GM15510 (cell line): ENCODE data around the gene CARD14.

Experiments used
- POLR2A ChIP-seq: IDR thresholded peaks from 3 replicates; pipeline ENCODE4 v1.6.1; 2011; ENCODE audit warnings: borderline replicate concordance; ENCODE audit not compliant: insufficient read length; ENCODE audit errors: extremely low read depth

Gene CARD14

DNA sequence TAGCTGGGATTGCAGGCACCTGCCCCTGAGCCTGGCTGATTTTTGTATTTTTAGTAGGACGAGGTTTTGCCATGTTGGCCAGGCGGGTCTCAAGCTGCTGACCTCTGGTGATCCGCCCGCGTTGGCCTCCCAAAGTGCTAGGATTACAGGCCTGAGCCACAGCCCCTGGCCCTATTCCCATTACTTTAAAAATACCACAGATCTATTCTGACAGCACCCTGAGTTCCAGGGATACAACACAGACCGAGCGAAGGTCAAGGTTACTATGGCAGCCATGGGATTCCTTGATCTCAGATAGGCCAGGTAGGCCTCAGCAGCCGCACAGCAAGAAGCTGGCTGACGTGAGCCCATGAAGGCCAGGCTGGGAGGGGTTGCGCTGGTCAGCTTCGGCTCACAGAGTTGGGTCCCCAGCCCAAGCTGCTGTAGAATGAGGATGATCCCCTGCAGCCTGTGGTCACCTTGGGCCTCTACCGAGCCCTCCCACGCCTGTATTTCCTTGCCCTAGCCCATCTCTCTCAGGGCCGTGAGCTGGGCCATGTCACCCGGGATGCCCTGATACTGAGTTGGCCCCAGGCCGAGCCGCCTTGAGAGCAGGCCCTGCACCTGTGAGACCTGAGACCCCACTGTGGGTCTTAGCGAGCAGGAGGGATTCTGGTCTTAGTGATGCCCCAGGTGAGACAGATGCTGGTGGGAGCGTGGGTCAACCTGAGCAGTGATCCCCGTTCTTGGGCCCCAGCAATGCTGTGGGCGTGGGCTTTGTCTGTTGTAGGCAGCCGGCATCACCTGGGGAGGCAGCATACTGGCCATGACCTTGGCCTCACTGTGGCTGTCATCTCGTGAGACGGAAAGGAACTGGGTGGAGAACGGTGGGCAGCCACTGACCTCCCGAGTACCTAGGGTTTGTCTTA is 74.0 kb downstream of the CARD14 start:
- TF ChIP-seq POLR2A, result no peak

GRCh38 chr17:80244871-80245509 is 75.2 kb downstream of the CARD14 start:
- TF ChIP-seq POLR2A, result no peak

- TF ChIP-seq POLR2A, result no peak
Measured at GRCh38 chr17:80245566-80246265, 75.9 kb downstream of the CARD14 start.

GRCh38 chr17:80246266-80246681 is 76.4 kb downstream of the CARD14 start:
- no peak for TF ChIP-seq POLR2A

DNA sequence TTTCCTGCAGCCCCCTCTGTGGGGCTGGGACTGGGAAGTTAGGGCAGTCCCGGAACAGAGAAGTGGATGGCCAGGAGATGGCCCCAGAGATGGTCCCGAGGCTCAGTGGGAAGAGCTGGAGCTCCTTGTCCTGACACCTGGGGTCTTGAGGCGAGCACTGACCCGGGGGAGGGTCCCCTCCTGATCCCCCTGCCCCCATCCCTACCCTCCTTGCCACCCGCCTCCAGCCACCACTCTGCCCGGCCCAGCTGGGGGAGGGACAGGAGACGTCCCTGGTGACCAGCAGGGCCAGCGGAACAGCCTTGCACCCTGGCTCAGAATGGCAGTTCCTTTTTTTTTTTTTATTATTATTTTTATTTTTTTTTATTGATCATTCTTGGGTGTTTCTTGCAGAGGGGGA is 76.9 kb downstream of the CARD14 start:
- TF ChIP-seq POLR2A, result no peak

GRCh38 chr17:80247561-80247960 is 77.7 kb downstream of the CARD14 start:
- TF ChIP-seq POLR2A, result no peak

DNA sequence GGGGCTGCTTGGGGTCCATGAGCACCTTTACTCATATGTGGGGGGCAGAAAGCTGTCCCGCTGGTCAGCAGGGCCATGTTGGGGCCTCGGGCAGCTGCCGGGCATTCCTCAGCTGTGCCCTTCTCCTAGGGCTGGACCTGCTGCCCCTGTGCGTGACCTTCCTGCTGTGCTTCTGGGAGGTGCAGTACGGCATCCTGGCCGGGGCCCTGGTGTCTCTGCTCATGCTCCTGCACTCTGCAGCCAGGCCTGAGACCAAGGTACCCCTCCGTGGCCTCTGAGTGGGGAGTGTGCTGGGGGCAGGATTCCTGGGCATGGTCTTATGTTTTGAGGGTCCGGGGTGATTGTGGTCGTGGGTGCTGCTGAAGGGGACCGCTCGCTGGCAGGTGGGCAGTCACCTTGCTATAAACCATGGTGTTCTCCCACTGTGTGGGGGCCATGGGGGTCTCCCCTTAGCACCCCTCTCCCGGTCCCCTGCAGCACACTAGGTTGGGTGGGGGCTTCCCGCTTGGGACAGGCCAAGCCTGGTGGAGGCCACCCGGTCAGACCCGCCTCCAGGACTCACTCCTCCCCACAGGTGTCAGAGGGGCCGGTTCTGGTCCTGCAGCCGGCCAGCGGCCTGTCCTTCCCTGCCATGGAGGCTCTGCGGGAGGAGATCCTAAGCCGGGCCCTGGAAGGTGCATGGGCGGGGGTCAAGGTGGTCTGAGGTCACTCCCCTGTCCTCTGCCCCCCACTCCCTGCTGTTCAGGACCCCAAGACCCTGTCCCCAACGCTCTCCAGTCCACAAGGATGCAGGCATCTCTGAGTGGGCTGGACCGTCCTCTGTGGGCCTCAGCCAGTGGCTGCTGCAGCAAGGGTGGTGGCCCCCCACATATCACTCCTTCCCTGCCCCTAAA is 78.4 kb downstream of the CARD14 start:
- no peak for TF ChIP-seq POLR2A

GRCh38 chr17:80248894-80249710 is 79.3 kb downstream of the CARD14 start:
- TF ChIP-seq POLR2A, result no peak

- no peak for TF ChIP-seq POLR2A
Measured at GRCh38 chr17:80251966-80252365, 82.1 kb downstream of the CARD14 start.

DNA sequence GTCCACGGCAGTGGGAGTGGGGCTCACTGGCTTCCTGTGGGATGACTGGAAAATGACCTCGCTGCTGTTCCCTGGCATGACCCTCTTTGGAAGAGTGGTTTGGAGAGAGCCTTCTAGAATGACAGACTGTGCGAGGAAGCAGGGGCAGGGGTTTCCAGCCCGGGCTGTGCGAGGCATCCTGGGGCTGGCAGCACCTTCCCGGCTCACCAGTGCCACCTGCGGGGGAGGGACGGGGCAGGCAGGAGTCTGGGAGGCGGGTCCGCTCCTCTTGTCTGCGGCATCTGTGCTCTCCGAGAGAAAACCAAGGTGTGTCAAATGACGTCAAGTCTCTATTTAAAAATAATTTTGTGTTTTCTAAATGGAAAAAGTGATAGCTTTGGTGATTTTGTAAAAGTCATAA is 83.0 kb downstream of the CARD14 start:
- TF ChIP-seq POLR2A, result no peak

- TF ChIP-seq POLR2A, result no peak
Measured at GRCh38 chr17:80253631-80254395, 84.0 kb downstream of the CARD14 start.

GRCh38 chr17:80254396-80255251 is 84.8 kb downstream of the CARD14 start:
- TF ChIP-seq POLR2A, result no peak

DNA sequence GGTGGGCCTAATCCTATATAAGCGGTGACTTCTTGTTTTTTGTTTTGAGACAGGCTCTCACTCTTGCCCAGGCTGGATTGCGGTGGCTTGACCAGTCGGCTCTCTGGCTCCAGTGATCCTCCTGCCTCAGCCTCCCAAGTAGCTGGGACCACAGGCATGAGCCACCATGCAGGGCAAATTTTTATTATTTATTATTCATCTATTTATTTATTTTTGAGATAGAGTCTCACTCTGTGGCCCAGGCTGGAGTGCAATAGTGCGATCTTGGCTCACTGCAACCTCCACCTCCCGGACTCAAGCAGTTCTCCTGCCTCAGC is 86.2 kb downstream of the CARD14 start:
- no peak for TF ChIP-seq POLR2A

- TF ChIP-seq POLR2A, result no peak
Measured at GRCh38 chr17:80257716-80258213, 87.9 kb downstream of the CARD14 start.
